Measurements from ENCODE around the gene RMC1.
"Not testable (repeated sequence)": the region's sequence is repeated elsewhere in the genome, so short reads cannot be mapped to it uniquely, and the experiment has no call there.

RMC1 gene

GRCh38 chr18:23503038-23503962, at the start of gene RMC1:
RMC1 (plus strand) TSS chr18:23503511; CDS start chr18:23503619, 108 bp downstream.
- peak; percentile 96 for DNase-seq

- no peak for DNase-seq
These were observed 49.6 kb upstream of the RMC1 start for GRCh38 chr18:23453680-23454058.

- DNase-seq = no peak
These were observed 46.5 kb upstream of the RMC1 start for GRCh38 chr18:23456835-23457234.

- DNase-seq = no peak
These were observed 44.3 kb upstream of the RMC1 start for GRCh38 chr18:23458830-23459529.

GRCh38 chr18:23459530-23459921, 43.8 kb upstream of the RMC1 start:
- no peak for DNase-seq

- DNase-seq = no peak
These were observed 42.7 kb upstream of the RMC1 start for GRCh38 chr18:23460285-23461273.

GRCh38 chr18:23462876-23463275, 40.4 kb upstream of the RMC1 start:
- DNase-seq = no peak

- no peak for DNase-seq
These were observed 34.4 kb upstream of the RMC1 start for GRCh38 chr18:23468753-23469459.

- DNase-seq = no peak
These were observed 32.5 kb upstream of the RMC1 start for GRCh38 chr18:23470620-23471387.

GRCh38 chr18:23471486-23471885, 31.8 kb upstream of the RMC1 start:
- DNase-seq = no peak

GRCh38 chr18:23479829-23480505, 23.3 kb upstream of the RMC1 start:
- no peak for DNase-seq

- no peak for DNase-seq
These were observed 18.6 kb upstream of the RMC1 start for GRCh38 chr18:23484561-23485182.

GRCh38 chr18:23485386-23485785, 17.9 kb upstream of the RMC1 start:
- no peak for DNase-seq

GRCh38 chr18:23487738-23488570, 15.4 kb upstream of the RMC1 start:
- DNase-seq = no peak

- not testable (repeated sequence) for DNase-seq
These were observed 13.7 kb upstream of the RMC1 start for GRCh38 chr18:23489586-23489985.

- no peak for DNase-seq
These were observed 9.7 kb upstream of the RMC1 start for GRCh38 chr18:23493654-23494053.

GRCh38 chr18:23494992-23495391, 8.3 kb upstream of the RMC1 start:
- DNase-seq = no peak

- no peak for DNase-seq
These were observed 7.4 kb upstream of the RMC1 start for GRCh38 chr18:23495723-23496440.

- DNase-seq = no peak
These were observed 5.2 kb upstream of the RMC1 start for GRCh38 chr18:23498117-23498516.
